ENCODE results near the gene PM20D1. TPM values are rescaled to one million over a fixed set of nuclear protein-coding genes. Genes with fewer than 3 reads are reported as not detected.

Gene PM20D1
- total RNA-seq, 1 experiment from 2014 or later: not detected

DNA sequence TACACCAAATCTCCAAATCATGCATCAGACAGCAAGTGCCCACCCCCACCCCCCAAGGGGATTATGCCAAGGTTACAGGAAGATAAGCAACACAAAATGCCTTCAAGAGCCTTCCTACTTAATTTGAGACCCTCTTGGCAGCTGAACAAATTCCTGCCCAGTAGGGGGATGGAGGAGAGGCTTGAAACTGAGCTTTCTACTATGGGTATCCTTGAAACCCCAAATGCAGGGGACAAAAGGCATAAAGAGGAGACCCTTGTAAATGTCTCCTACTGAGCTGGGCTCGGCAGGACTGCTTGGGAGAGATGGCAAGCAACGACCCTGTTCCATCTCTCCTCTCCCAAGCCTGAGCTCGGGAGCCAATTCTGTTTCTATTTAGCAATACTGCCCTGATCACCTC is 40.5 kb downstream of the PM20D1 start:
- Histone ChIP-seq H4K20me1 (ENCODE audit: insufficient read depth) (no peaks in the 10 kb centered on the region; the same call in 1 of the 2 replicates), H3K36me3 (ENCODE audit: low read depth) (peaks cover 12% of the 10 kb centered on the region; the same call in 1 of the 2 replicates), H3K4me2 (no peak overlapping the region), H3K79me2 (ENCODE audit: low read depth) (peaks cover 29% of the 10 kb centered on the region), H3K9me2 (ENCODE audit: insufficient read depth) (no peaks in the 10 kb centered on the region; the same call in 1 of the 2 replicates), H3K4me1 (replicated peaks; ENCODE audit: insufficient read depth) (peaks cover 14% of the 10 kb centered on the region), H3K27ac (no peak overlapping the region), H2AFZ (no peak overlapping the region), H3F3A (ENCODE audit: insufficient read depth, low read depth) (no peaks in the 10 kb centered on the region), H3K4me3 (no peak overlapping the region), H3K27me3 (ENCODE audit: insufficient read depth, low read depth) (no peaks in the 10 kb centered on the region), H3K9me3 (ENCODE audit: insufficient read depth, low read depth) (no peaks in the 10 kb centered on the region)
- TF ChIP-seq, protein P1, sequence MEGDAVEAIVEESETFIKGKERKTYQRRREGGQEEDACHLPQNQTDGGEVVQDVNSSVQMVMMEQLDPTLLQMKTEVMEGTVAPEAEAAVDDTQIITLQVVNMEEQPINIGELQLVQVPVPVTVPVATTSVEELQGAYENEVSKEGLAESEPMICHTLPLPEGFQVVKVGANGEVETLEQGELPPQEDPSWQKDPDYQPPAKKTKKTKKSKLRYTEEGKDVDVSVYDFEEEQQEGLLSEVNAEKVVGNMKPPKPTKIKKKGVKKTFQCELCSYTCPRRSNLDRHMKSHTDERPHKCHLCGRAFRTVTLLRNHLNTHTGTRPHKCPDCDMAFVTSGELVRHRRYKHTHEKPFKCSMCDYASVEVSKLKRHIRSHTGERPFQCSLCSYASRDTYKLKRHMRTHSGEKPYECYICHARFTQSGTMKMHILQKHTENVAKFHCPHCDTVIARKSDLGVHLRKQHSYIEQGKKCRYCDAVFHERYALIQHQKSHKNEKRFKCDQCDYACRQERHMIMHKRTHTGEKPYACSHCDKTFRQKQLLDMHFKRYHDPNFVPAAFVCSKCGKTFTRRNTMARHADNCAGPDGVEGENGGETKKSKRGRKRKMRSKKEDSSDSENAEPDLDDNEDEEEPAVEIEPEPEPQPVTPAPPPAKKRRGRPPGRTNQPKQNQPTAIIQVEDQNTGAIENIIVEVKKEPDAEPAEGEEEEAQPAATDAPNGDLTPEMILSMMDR (conservative IDR thresholded peaks at IDR 0.05): no peak
- TF ChIP-seq EZH2 (IDR thresholded peaks at IDR 0.05; ENCODE audit: low read depth): no peak
- BruUV-seq (replicated peaks): no TSS peak
- intact Hi-C loops (cut with micrococcal nuclease; ENCODE audit: unreplicated experiment): no loop called here
- POLR2A ChIA-PET (ENCODE audit: unreplicated experiment): no interaction called here
- DNase-seq: no peak
- CTCF ChIA-PET: no interaction called here

DNA sequence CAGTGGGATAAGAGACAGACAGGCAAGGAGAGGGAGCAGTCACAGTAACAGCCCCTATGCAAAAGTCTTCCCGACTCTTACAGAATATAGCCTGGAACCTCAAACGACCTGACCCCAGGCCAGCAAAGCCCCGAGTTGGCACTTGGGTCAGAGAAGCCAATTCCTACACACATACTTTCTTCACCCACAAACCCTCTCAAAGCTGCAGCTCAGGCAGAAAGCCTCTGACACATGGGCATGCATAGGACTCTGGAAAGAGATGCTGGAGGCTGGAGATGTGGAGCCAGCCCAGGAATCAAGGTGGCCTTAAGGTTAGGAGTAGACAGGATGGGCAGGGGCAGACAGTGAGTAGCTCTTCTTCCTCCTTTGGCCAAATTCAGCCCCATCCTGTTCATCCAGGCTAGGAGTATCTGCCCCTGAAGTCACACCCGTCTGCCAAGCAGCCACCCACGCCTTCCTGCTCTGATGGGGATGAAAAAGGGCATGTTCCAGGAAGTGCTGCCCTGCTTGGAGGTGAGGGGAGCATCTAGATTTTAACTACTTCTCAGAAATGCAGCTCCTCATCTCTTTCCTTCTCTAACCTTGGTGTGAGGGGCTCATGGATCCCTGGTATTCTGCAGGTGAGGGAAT is 44.7 kb downstream of the PM20D1 start:
- H3K27me3 ChIP-seq (ENCODE audit: insufficient read depth, low read depth): no peaks in the 10 kb centered on the region
- no peak overlapping the region for H2AFZ ChIP-seq
- no peaks in the 10 kb centered on the region for H3K9me3 ChIP-seq (ENCODE audit: insufficient read depth, low read depth)
- intact Hi-C loops (cut with micrococcal nuclease; ENCODE audit: unreplicated experiment): no loop called here
- no peak for DNase-seq
- H3K4me1 ChIP-seq (replicated peaks; ENCODE audit: insufficient read depth): no peaks in the 10 kb centered on the region
- ChIA-PET CTCF (no interaction called here), POLR2A (ENCODE audit: unreplicated experiment) (no interaction called here)
- no peak overlapping the region for H3K27ac ChIP-seq
- H3K4me3 ChIP-seq: no peak overlapping the region
- no TSS peak for BruUV-seq (replicated peaks)
- H4K20me1 ChIP-seq (ENCODE audit: insufficient read depth): no peaks in the 10 kb centered on the region; the same call in none of the 2 replicates
- H3K4me2 ChIP-seq: no peak overlapping the region
- no peaks in the 10 kb centered on the region for H3F3A ChIP-seq (ENCODE audit: insufficient read depth, low read depth)
- TF ChIP-seq, protein P1 (conservative IDR thresholded peaks at IDR 0.05): no peak
- TF ChIP-seq EZH2 (IDR thresholded peaks at IDR 0.05; ENCODE audit: low read depth): no peak
- H3K9me2 ChIP-seq (ENCODE audit: insufficient read depth): no peaks in the 10 kb centered on the region; the same call in 1 of the 2 replicates
- H3K79me2 ChIP-seq (ENCODE audit: low read depth): peaks cover 8% of the 10 kb centered on the region
- H3K36me3 ChIP-seq (ENCODE audit: low read depth): peaks cover 12% of the 10 kb centered on the region; the same call in 1 of the 2 replicates

DNA sequence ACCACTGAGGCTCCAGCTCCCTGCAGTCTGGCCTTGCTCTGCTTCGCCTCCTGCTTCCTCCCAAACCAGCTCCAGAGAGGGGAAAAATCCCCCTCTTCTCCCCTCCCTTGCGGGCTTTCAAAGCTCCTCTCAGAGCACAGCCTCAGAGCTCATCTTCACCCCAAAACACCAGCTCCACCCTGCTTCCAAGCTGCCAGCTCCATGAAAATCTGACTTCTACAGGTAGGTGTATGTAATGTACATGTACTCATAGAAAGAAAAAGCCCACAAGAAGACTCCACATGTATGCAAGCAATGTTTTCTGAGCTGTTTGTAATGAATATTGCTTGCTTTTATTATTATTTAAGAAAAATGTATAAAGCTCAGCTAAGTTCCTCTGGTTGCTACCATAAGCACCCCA is 45.3 kb downstream of the PM20D1 start:
- no peak overlapping the region for H2AFZ ChIP-seq
- BruUV-seq (replicated peaks): no TSS peak
- no peak for TF ChIP-seq EZH2 (IDR thresholded peaks at IDR 0.05; ENCODE audit: low read depth)
- TF ChIP-seq, protein P1 (conservative IDR thresholded peaks at IDR 0.05): no peak
- CTCF ChIA-PET: no interaction called here
- no peak overlapping the region for H3K27ac ChIP-seq
- intact Hi-C loops (cut with micrococcal nuclease; ENCODE audit: unreplicated experiment): no loop called here
- no peak overlapping the region for H3K4me3 ChIP-seq
- DNase-seq: no peak
- H3K36me3 ChIP-seq (ENCODE audit: low read depth): peaks cover 8% of the 10 kb centered on the region; the same call in 1 of the 2 replicates
- H3K27me3 ChIP-seq (ENCODE audit: insufficient read depth, low read depth): no peaks in the 10 kb centered on the region
- H3K79me2 ChIP-seq (ENCODE audit: low read depth): peaks cover 7% of the 10 kb centered on the region; the same call in 1 of the 2 replicates
- H3F3A ChIP-seq (ENCODE audit: insufficient read depth, low read depth): no peaks in the 10 kb centered on the region
- H3K9me3 ChIP-seq (ENCODE audit: insufficient read depth, low read depth): no peaks in the 10 kb centered on the region
- no peak overlapping the region for H3K4me2 ChIP-seq
- no peaks in the 10 kb centered on the region; the same call in 1 of the 2 replicates for H3K9me2 ChIP-seq (ENCODE audit: insufficient read depth)
- H3K4me1 ChIP-seq (replicated peaks; ENCODE audit: insufficient read depth): no peaks in the 10 kb centered on the region
- H4K20me1 ChIP-seq (ENCODE audit: insufficient read depth): no peaks in the 10 kb centered on the region; the same call in none of the 2 replicates
- POLR2A ChIA-PET (ENCODE audit: unreplicated experiment): interaction anchor here (0.6 kb wide), 1 partner anchor 10 kb away, joined by 8 read pairs; no protein-coding TSS in a partner anchor
